Forelimb muscle (tissue), 1 donor: ENCODE results near the gene ADAT3. TPM values are rescaled to one million over a fixed set of nuclear protein-coding genes. Genes with fewer than 3 reads are reported as not detected.
"Not testable (repeated sequence)": the region's sequence is repeated elsewhere in the genome, so short reads cannot be mapped to it uniquely, and the experiment has no call there.

Experiments
- DNase-seq: peaks from one replicate; pipeline ENCODE4 v3.0.0-alpha.2; 2013; ENCODE audit warnings: low read depth
- polyA plus RNA-seq: library from polyadenylated mRNA; unstranded; fragments of 120-200 nt; gene quantifications from one replicate; pipeline ENCODE4 v1.2.1, GENCODE V29; 2013; ENCODE audit not compliant: insufficient read length

Gene ADAT3
- polyA plus RNA-seq, 1 donor, result 2.4 TPM

GRCh38 chr19:1866693-1867348 is 38.4 kb upstream of the ADAT3 start:
- no peak for DNase-seq

DNA sequence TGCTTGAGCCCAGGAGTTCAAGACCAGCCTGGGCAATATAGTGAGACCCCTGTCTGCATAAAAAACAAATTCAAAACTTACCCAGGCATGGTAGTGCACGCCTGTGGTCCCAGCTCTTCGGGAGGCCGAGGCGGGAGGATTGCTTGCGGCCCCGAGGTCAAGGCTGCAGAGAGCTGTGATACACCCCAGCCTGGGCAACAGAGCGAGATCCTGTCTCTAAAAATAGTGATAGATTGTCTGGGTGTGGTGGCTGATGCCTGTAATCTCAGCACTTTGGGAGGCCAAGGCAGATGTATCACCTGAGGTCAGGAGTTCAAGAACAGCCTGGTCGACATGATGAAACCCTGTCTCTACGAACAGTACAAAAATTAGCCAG is 37.9 kb upstream of the ADAT3 start:
- no peak for DNase-seq

DNA sequence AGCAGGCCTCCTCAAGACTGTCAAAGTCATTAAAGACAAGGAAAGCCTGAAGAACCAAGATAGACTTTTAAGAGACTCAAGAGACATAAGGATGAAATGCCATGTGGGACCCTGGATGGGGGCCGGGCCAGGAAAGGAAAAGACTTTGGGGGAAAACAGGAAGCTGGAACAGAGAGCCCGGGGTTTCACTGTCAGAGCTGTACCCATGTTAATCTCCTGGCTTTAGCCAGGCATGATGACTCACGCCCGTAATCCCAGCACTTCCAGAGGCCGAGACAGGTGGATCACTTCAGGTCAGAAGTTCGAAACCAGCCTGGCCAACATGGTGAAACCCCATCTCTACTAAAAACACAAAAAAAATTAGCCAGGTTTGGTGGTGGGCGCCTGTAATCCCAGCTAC is 36.2 kb upstream of the ADAT3 start:
- DNase-seq, result no peak

GRCh38 chr19:1871140-1871597 is 34.0 kb upstream of the ADAT3 start:
- DNase-seq, result no peak

DNA sequence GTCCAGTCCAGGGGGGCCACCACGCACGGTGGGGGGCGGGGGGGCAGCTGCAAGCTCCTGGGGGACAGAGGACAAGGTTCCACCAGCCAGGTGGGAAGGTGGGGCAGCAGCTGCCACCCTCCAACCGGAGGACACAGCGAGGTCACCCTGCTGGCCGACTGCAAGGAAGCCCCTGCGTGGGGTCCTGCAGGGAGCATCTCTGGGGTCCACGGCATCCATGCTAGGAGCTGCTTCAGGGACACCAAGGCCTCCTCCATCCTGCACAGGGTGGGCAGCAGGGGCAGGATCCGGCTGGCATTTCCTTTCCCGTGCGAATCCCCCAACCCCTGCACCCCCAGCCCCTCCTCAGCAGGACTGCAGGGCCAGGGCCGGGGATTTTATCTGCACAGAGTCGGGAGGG is 33.6 kb upstream of the ADAT3 start:
- DNase-seq, result no peak

DNA sequence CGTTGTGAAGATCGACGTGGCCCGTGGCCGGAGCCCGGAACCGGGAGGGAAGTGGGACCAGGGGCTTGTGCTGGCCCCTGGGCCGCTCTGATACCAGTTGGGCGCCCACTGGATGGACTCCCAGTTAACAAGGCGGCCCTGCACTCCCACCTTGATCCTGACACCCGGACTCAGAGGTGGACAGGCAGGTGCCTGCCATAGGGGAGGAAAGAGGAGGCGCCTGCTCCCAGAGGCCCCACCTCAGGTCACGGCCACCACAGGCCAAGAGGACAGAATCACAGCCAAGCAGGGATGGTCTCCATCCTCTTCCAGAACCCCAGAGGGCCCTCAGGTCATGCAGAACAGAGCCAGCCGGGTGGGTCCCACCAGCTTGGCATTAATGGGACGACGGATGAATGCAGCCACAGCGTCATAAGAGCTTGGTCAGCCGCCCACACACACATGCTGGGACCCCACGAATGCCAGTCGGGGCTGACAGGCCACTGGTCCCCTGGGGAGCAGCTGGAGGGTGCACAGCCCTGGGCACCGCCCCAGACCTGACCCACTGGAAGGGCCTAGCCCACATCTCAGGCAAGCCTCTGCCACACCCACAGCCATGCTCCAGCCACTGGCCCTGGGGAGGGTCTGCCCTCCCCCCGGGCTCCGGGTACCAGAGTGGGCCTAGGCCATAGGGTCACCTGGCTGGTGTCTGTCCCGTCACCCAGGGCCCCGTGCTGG is 32.2 kb upstream of the ADAT3 start:
- DNase-seq, result no peak

DNA sequence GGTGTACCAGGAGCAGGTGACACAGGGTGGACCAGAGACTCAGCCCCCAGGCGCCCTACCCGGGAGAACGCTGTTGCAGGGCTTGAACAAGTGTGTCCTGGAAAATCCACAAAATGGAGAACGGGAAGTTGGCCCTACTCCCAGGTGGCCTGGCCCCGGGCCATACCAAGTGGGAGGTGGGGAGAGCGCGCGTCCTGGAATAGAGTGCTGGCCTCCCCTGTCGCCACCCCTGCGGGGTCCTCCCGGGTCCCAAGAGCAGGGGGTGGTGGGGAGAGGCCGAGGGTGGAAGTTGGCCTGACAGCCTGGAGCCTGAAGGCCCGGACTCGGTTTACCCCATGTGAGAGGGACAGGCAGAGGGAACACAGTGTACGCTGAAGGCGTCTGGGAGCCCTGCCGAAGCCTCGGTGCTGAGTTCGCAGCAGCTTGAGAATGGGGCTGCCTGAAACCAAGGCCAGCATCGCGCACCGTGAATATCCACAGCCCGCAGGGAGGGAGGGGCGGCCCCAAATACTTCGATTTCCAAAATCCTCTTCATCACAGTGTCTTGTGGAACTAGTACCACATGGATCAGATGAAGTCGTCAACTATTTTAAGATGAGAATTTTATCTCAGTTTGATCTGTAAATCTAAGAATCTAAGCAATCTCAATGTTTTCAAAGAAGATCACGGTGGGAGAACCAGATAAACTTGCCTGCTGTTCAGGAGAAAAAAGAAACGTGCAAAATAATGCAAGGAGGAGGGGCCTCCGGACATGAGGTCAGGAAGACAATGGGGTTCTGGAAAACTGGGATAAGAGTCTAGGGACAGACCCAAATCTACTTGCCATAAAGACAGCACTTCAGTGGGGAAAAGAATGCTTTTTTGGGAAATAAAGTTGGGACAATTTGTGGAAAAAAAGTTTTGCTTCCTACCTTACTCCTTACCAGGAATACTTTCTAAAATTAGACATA is 31.4 kb upstream of the ADAT3 start:
- no peak for DNase-seq

DNA sequence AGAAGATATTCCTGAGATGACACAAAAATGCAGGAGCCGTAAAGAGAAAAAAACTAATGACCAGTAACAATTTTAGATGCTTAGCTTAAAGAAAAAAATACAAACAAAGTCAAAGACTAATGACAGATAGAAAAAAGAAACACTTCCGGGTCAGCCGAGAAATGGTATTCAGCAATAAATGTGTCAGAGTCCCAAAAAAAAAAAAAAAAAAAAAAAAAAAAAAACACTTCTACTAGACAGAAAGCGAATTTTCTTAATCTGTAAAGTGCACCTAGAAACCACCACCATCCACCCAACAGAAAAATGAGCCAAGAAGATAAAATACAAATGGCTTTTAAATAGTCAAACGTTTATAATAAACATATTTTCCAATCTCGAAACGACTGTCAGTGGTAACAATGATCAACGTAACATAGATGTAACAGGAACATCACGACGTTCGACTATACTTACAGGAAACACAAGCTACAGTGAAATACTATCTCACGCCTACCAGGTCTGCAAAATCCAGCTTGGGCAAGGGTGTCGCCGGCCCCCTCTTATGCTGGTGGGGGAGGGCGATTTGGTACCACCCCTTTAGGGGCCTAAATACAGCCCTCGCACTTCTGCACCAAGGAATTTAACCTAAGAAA is 30.5 kb upstream of the ADAT3 start:
- DNase-seq, result no peak

- not testable (repeated sequence) for DNase-seq
Measured at GRCh38 chr19:1875265-1875645, 29.9 kb upstream of the ADAT3 start.

DNA sequence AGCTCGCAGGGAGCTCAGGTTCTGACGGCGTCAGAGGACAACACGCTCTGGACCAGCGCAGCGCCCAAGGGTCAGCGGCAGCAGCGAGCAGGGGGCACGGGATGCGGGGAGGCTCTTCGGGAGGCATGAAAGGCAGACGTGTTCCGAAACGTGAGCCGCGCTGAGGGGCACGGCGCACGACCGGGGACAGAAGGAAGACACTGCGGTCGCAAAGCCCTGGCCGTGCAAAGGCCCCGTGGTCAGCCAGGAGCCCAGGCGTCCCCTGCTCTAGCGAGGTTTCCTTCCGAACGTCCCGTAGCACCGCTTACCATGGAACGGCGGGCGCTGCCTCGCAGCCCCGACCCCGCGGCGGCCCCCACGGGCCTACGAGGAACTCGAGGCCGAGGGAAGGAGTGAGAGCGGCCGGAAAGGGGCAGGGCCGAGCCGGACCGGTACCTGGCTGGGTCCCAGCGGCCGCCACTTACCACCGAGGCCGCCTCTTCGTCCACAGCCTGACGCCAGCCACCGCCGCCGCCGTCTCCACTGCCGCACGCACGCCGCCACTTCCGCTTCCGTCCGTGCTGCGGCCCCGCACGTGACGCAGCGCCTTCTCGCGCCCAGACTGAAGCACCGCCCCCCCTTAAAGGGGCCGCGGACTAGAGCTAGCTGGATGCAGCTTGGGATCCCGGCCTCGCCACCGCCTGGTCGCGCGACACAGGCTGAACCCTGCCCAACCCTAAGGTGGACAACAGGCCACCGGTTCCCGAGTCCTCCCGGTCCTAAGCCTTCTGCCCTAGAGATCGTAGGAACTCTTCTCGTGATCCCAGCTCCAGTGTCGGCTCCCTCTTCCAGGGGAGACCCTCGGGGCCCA is 29.3 kb upstream of the ADAT3 start:
- no peak for DNase-seq

GRCh38 chr19:1876496-1877279 is 28.5 kb upstream of the ADAT3 start:
- DNase-seq, result not testable (repeated sequence)

GRCh38 chr19:1877280-1877660 is 27.9 kb upstream of the ADAT3 start:
- DNase-seq, result not testable (repeated sequence)

DNA sequence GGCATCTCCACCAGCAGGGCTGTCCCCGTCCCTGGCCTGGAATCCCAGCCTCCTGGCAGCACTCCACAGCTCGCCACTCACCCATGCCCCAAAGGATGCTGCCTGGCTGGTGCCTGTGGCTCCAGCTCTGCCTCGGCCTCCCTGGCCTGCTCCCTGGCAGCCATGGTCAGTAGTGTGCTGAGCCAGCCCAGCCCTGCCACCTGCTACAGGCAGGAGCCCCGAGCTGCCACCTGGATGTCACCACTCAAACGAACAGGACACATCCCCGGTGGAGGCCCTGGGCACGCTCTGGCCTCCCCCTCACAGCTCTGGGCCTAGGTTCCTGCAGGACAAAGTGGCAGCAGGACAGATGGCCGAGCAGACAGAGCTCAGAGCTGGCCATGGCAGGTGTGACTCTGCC is 26.6 kb upstream of the ADAT3 start:
- not testable (repeated sequence) for DNase-seq

DNA sequence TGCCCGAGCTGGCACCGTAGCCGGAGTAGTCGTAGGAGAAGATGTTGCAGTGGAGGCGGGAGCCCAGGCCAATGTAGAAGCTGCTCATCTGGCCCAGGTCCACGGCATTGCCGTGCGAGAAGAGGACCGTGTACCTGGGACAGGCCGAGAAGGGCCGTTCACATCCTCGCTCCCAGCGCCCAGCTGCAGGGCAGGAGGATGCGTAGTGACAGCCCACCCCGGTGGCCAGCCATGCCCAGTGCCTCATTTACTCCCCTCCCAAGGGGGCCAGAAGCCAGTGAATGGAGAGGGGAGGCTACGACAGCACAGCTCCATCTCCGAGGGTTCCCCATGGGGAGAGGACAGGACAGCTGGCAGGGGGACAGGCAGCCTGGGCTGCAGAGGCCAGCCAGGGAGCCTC is 25.2 kb upstream of the ADAT3 start:
- DNase-seq, result not testable (repeated sequence)

DNA sequence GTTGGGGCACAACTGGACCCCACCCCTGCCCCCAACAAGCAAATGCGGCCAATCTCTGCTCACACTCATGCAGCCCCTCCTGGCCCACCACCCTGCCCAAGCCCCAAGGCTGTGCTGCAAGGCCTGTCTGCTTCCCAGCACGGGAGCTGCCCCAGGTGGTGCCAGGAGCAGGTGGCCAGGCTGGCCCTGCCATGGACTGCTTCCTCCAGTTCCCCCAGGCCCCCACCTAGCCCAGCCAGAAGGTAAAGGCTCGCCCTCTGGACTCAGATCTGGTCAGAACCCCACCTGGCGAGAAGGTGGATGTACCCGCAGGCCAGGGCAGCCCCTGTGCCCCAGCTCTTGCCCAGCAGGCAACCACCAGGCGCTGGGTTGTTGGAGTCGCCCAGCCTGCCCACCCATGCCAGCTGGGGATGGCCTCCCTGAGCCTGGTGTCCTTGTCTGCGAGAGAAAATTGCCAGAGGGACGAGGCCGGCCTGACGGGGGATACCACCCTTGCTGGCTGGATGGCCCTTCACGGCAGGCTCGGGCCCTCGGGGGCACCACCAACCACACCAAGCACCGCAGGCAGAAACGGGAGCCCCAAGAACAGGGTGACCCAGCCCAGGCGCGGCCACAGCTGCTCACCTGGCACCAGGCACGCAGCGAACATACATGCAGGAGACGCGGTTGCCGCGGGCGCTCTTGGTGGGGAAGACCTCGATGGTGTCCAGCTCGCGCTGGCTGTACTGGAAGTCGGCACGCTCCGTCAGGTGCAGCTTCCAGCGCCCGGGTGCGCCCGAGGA is 24.4 kb upstream of the ADAT3 start:
- DNase-seq, result no peak

- DNase-seq, result not testable (repeated sequence)
Measured at GRCh38 chr19:1881393-1882088, 23.7 kb upstream of the ADAT3 start.

GRCh38 chr19:1882089-1882785 is 23.0 kb upstream of the ADAT3 start:
- DNase-seq, result no peak
